HG03354 (cell line): Measurements from ENCODE around the gene MRRF.

Source experiments
- ATAC-seq: cut with Tn5 transposase; IDR thresholded peaks from one replicate; pipeline ENCODE4 v1.9.1; 2021; ENCODE audit warnings: mild to moderate bottlenecking; ENCODE audit not compliant: unreplicated experiment, poor library complexity, severe bottlenecking

The MRRF gene

DNA sequence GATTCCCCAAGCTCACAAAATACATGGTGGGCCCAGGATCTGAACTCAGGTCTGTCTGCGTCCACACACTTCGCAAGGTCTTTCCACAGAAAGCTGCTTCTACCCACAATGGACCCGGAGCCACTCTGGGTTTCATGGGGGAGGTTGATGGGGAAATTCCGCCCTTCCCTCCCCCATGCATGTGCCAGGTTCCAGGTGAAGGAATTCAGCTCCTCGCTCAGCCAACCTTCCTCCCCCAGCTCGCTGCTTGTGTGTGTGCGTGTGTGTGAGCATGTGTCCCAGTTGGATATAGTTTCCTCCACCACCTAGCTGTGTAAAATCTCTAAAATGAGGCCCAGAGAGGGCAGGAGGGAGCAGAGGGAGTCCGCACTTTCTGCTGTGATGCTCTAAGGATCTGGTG, 107.2 kb downstream of the MRRF start:
- no peak for ATAC-seq

DNA sequence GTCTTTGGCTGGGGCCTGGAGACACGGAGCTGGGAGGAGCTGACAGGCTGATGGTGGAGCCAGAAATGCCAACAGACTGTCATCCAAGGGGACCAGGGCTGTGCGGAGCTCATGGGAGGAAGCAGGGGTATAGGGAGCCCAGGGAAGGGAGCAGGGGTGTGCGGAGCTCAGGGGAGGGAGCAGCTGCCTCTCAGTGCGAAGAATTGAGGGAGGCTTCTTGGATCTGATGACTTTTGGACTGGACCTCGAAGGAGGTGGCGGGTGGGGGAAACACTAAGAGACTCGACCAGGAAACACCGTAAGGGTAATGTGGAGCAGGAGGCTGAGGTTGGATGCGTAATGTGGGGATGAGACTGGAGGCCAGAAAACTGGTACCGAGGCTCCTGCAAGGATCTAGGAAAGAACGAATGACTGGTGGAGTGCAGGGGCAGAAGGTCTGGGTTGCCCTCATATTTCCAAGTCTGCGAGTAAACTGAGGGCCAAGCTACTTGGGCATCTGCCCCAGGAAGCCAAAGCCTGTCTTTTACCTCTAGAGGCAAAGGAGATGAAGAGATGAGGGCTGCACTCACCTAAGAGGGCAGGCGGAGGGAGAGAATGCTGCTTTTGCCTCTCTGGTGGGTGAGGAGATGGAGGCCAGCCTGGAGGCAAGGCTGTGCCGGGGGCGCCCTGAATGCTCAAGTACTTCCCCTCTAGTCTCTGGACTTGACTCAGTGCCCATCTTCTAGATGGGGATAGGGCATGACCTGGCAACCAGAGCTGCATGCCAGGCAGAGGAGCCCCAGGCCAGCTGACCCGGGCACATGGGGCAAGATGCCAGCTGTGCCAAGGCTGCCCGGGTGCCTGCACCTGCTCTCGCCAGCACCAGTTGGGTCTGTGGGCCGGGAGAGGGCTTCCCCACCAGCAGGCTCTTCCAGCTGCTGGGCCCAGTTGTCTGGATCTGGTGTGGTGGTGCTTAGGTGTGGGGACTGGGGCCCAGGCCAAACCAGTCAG, 108.5 kb downstream of the MRRF start:
- no peak for ATAC-seq

DNA sequence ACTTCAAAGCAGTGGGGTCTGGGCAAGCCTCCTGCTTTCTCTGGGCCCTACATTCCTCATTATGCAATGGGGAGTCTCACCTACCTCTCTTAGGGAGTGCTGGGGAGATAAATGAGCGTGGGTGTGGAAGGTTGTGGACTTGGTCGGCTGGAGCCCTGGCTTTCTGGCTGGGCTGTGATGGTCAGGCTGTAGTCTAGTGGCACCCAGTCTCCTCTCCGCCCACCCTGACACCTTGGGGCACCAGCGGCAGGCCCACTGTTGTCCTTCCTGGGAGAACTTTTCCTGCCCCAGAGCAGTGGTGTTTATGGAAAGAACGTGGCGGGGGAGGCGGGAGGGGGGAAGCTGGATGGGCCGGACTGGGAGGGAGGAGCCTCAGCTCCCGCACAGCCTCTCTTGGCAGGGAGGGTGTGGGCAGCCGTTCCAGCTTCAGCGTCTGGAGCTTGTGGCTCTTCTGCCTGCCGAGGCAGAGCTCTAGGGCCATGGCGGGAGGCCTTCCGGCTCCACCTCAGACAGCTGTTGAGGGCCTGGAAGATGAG, 110.3 kb downstream of the MRRF start:
- no peak for ATAC-seq

DNA sequence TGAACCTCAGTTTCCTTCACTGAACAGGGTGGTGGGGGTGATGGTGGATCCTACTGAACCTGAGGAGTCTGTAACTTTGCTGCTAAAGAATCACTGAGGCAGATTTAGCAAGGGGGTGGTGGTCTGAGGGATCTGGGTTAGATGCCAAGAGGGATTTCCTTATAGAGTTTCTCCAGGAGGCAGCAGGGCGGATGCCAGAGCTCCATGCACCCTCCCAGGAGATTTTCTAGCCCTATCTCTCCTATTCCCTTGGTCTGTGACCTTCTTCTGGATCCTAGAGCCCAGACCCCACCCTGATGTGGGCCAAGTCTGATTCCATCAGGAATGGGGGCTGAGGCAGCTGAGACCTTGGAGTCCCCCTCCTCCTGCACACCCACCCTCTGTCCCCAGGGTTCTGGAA, 112.1 kb downstream of the MRRF start:
- no peak for ATAC-seq

DNA sequence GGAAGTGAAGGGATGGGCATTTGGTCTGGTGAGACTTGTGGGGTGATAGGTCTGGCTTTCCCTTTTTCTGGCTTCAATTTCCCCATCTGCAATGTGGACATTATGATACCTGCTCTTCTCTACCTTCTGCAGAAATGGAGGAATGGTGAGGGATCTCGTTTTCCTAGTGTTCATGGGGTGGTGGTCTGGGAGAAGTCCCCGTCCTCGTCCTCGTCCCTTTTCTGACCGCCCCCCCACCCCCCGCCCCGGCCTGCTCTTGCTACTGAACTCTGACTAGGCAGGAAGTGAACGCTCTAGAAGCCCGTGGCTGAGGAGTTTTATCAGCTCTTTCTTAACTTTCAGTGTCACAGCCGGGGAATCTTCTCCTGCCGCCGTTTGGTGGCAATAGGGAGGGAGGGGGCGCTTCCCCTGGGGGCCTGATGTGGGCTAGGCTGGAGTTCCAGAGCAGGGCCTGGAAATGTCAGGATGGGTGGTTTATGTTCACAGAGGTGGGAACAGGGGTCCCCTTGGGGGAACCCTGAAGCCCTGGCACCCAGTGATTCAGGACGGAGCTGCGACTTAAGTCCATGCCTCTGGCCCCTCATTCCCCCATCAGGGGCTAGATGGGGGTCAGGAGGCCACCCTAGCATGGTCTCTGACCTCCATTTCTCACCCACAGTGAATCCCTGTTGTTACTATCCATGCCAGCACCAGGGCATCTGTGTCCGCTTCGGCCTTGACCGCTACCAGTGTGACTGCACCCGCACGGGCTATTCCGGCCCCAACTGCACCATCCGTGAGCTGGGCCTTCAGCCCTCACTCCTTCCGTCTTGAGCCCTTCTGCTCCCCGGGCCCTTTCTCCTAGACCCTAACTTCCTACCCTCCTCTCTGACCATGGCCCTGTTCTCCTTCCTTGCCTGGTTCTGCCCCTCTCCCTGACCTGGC, 112.8 kb downstream of the MRRF start:
- ATAC-seq, result no peak

DNA sequence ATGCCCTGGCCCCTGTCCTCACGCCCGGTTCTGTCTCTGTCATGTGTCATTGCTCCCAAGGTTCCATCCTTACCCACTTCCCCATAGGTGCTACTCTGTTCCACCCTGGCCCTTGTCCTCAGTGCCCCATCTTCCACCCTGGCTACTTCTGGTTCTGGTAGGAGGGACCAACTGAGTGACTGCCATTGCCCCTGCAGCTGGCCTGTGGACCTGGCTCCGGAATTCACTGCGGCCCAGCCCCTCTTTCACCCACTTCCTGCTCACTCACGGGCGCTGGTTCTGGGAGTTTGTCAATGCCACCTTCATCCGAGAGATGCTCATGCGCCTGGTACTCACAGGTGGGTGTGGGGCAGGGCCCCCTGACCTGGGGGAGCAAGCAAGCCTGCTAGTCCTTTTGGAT, 113.6 kb downstream of the MRRF start:
- no peak for ATAC-seq

DNA sequence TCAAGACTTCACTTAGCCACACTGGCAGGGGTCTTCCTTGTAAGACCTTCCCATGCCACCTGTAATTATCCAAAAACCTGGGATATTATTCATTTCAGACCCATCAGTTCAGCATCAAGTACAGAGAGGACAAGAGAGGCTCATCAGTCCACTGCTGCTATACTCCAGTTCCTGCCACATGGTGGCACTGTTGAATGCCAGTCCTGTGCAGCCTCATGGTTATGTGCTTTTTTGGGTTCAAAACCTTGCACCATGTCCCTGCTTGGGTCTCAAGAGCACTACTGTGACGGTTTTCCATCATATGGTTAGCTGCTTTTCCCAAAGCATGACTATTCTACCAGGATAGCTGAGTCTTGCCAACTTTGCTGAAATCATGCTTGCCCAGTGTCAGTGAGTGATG, 114.7 kb downstream of the MRRF start:
- no peak for ATAC-seq

DNA sequence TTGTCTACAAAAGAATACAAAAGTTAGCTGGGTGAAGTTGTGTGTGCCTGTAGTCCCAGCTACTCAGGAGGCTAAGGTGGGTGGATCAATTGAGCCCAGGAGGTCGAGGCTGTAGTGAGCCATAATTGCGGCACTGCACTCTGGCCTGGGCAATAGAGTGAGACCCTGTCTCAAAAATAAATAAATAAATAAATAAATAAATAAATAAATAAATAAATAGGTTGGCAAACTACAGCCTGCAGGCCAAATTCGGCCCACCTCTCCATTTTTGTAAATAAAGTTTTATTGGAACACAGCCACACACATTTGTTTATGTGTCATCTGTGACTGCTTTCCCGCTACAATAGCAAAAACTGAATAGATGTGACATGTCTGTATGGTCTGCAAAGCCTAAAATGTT, 115.6 kb downstream of the MRRF start:
- no peak for ATAC-seq
